Measurements from ENCODE around the gene ASCC3.

DNA sequence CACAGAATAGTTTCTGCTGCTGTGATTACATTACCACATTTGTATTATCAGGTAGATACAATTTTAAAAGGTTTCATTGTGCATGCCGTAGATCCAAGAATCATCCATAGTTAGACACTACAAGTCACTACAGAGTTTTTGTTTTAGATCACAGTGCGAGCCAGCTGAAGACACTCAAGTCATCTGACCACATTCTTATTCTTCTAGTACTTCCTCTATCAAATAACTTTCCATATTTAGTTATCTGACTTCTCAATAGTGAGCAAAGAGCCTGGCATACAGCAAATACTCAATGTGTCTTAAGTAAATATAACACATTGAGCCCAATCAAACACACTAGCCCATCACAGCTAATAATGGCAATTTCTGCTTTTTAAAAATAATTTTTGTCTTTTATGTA lies 195.4 kb downstream of the ASCC3 start:
- TF ChIP-seq, protein P1, sequence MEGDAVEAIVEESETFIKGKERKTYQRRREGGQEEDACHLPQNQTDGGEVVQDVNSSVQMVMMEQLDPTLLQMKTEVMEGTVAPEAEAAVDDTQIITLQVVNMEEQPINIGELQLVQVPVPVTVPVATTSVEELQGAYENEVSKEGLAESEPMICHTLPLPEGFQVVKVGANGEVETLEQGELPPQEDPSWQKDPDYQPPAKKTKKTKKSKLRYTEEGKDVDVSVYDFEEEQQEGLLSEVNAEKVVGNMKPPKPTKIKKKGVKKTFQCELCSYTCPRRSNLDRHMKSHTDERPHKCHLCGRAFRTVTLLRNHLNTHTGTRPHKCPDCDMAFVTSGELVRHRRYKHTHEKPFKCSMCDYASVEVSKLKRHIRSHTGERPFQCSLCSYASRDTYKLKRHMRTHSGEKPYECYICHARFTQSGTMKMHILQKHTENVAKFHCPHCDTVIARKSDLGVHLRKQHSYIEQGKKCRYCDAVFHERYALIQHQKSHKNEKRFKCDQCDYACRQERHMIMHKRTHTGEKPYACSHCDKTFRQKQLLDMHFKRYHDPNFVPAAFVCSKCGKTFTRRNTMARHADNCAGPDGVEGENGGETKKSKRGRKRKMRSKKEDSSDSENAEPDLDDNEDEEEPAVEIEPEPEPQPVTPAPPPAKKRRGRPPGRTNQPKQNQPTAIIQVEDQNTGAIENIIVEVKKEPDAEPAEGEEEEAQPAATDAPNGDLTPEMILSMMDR (IDR thresholded peaks at IDR 0.05): no peak
- TF ChIP-seq POLR2A (IDR thresholded peaks at IDR 0.05): no peak

Measured in esophagus squamous epithelium (tissue), 4 donors.